ELF-1 (cell line): ENCODE data around the gene LTBP1.

Experiments used
- DNase-seq: peaks from one replicate; pipeline ENCODE4 v3.0.0-alpha.2; 2016; ENCODE audit warnings: low read depth, low spot score

Gene LTBP1

GRCh38 chr2:33267043-33267442 lies 320.3 kb downstream of the LTBP1 start:
- DNase-seq = no peak

GRCh38 chr2:33267756-33268155 lies 321.0 kb downstream of the LTBP1 start:
- DNase-seq = no peak

GRCh38 chr2:33268246-33268831 lies 321.6 kb downstream of the LTBP1 start:
- DNase-seq = no peak

- no peak for DNase-seq
These were observed 325.2 kb downstream of the LTBP1 start for GRCh38 chr2:33272001-33272400.

GRCh38 chr2:33273479-33273878 lies 326.7 kb downstream of the LTBP1 start:
- no peak for DNase-seq

- DNase-seq = no peak
These were observed 327.8 kb downstream of the LTBP1 start for GRCh38 chr2:33274524-33274923.

GRCh38 chr2:33275689-33276444 lies 329.1 kb downstream of the LTBP1 start:
- DNase-seq = peak; percentile 11

- DNase-seq = no peak
These were observed 330.3 kb downstream of the LTBP1 start for GRCh38 chr2:33277002-33277426.

- DNase-seq = no peak
These were observed 331.6 kb downstream of the LTBP1 start for GRCh38 chr2:33278245-33278943.

- DNase-seq = no peak
These were observed 337.5 kb downstream of the LTBP1 start for GRCh38 chr2:33284287-33284686.

- no peak for DNase-seq
These were observed 340.8 kb downstream of the LTBP1 start for GRCh38 chr2:33287507-33288005.

- no peak for DNase-seq
These were observed 341.3 kb downstream of the LTBP1 start for GRCh38 chr2:33288011-33288410.

GRCh38 chr2:33289961-33290360 lies 343.2 kb downstream of the LTBP1 start:
- DNase-seq = no peak

- no peak for DNase-seq
These were observed 344.7 kb downstream of the LTBP1 start for GRCh38 chr2:33291278-33292013.

- DNase-seq = no peak
These were observed 345.3 kb downstream of the LTBP1 start for GRCh38 chr2:33292063-33292462.

GRCh38 chr2:33292981-33293595 lies 346.3 kb downstream of the LTBP1 start:
- DNase-seq = no peak

GRCh38 chr2:33298233-33298632 lies 351.5 kb downstream of the LTBP1 start:
- DNase-seq = no peak

GRCh38 chr2:33301355-33301754 lies 354.6 kb downstream of the LTBP1 start:
- DNase-seq = no peak

GRCh38 chr2:33302348-33302747 lies 355.6 kb downstream of the LTBP1 start:
- no peak for DNase-seq

- no peak for DNase-seq
These were observed 357.5 kb downstream of the LTBP1 start for GRCh38 chr2:33304032-33304864.
